Muscle of arm (tissue), 12 donors: ENCODE results near the gene ZBTB42. TPM values are rescaled to one million over a fixed set of nuclear protein-coding genes. Genes with fewer than 3 reads are reported as not detected.

ENCODE experiments used
- DNase-seq: peaks from one replicate; pipeline ENCODE4 v3.0.0-alpha.2; 2013
- polyA plus RNA-seq, 12 donors: library from polyadenylated mRNA; unstranded; fragments of 120-200 nt; gene quantifications; one replicate each; pipeline ENCODE4 v1.2.1, GENCODE V29; 2013; ENCODE audit not compliant: insufficient read length in 12 of 12

Gene ZBTB42
- polyA plus RNA-seq, 12 donors, result 3.4 to 11.3 (median 5.5) TPM; not detected in 1

DNA sequence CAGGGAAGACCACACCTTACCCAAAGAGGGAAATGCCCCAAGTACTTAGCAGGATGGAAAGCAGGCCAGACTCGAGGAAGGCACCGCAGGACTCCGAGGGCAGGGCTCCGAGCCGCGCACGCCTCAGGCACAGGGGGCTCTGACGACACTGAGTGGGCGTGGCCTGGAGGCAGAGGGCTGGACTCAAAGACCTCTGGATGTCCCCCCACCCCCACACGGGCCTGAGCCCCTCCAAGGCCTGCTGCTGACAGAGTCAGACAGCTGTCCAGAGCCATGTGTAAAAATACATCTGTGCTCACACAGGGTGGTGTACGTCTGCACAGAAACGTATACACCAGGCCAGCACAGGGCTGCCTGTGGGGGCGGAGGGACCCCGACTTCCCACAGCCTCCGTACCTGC lies 6.8 kb upstream of the ZBTB42 start:
- DNase-seq, result no peak

DNA sequence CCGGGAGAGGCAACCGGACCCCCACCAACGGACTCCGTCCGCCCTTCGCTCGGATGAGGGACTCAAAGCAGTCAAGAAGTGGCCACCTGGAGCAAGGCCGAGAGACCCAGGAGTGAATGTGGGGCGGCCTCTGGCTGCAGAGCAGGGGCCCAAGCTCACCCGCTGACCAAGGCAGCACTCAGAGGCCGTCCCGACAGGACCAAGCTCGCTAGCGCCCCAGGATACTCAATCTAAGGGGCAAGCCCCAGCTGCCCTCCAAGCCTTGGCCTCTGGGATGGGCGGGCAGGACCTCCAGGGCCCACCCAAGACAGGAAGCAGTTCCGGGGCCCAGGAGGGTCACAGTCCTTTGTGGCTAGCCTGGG lies 6.3 kb upstream of the ZBTB42 start:
- no peak for DNase-seq

DNA sequence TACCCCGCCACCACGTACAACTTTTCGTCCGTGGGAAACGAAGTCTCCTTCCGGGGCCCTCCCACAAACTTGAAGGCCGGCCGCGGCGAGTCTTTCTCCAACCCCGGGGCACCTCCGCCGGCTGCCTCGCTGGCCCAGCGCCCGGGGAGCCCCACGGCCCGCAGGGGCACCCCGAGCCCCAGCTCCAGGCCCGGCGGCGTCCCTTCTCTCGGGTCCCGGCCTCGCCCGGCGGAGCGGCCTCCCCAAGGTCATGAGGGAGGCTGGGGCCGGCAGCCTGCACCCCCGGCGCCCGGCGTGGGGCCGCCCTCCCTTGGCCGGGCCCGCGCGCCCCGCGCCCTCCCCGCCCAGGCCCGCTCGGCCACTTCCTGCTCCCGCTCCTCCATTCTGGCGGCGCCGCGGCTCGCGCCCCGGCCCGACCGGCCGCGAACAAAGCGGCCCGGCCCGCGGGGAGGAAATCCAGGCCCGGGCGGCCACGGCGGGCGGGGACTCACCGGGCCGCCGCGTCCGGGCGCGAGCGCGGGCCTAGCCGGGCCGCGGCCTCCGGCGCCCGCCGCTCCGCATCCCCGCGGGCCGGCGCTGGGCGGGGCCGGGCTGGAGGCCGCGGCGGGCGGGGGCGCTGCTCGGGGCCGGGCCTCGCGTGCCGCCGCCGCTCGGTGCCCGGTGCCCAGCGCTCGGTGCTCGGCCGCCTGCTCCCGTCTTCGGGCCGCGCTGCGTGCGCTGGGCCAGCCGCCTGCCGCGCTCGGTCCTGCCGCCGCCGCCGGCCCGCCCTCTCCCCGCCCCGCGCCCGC lies 5.7 kb upstream of the ZBTB42 start, which contains the start of gene AKT1:
AKT1 (minus strand) TSS at position 756 of the 788 bp plus-strand sequence. CDS start 3,105 bp downstream, outside the sequence.
- no peak for DNase-seq

DNA sequence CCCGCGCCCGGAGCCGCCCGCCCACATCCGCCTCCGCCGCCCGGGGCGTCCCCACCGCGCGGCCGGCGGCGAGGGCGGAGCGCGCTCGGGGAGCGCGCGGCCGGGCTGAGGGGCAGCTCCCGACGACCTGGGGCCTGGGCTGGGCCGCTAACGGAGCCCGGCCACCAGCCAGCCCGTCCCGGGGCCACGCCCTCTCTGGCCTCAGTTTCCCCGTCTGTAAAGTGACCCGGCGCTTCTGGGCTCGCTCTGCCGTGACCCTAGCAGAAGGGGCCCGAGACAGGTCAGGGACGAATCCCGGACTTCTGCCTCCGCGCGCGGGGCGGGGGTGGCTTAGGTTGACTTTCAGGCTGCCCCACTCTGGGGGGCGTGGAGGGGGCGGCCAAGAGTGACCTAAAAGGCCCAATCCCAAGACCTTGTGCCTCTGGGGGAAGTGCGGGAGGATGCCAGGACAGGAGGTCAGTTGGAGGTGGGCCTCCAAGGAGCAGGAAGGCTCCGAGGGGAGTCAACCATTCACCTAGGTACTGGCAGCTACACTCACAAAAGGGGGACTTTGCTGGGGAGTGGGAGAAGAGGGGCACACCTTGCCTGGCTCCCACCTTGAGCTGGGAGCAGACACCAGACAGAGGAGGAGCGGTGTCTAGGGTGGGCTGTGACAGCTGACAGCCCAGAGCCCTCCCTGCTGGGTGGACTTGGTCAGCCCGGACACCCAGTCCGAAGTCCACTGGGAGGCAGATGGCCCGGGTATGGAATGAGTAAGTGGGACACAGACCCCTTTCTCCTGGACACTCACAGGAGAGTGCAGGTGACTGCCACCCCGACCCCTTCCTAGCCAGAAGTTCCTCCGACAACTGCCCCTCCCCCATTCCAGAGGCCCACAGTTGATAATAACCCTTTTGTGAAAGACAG lies 4.9 kb upstream of the ZBTB42 start:
- no peak for DNase-seq

DNA sequence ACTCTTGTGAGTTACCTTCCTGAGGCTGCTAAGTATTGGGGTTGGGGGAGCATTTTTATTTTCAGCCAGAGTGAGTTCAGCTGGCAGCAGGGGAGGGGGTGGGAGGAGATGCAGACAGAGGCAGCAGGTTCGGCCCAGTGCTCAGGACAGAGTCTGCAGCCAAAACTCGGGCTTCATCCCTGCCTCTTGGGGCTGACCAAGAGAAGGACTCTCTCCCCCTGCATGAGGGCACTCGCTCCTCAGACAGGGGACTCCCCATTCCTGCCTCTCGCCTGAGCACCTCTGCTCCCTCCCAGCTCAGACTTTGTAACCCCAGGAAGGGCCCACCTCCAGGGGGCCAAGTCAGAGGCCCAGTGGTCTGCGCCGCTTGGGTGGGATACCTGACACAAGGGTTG lies 4.2 kb upstream of the ZBTB42 start:
- no peak for DNase-seq

DNA sequence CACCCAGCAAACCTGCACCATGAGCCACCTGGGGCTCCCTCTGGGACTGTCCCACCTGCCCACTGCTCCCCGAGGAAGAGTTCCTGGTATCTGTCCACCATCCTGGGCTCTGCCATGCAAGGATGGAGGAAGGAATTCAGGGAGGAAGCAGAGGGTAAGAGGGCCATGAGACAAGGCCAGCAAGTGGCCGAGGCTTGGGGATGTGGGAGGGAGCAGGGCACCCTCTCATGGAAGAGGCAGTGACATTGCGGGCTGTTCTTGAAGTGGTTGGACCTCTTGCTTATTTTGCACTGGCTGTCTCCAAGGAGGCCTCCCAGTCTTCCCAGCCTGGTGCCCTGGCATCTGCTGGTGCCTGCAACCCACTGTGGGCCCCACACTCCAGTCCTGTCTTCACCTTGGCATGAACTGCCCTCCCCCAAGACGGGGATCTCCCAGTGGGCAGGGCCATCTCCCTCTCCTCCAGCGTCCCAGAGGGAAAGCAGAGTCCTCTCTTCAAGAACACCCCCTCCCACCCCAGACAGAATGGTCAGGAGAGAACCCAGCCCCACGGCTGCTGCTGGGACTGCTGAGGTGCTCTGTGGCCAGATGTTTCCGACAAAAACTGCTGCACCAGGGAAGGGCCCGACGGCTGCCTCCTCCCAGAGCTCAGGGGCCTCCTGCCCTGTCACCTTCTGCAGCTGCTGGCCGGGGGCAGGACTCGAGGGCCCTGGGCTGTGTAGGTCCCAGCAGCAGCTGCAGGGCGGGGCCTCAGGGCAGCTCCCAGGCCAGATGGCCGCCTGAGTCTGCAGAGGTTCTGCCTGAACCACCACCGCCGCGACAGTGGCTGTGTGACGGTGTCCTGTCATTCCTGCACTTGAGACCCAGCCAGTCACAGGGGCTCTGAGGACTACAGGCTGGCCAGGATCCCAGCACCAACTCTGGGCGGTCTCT lies 3.5 kb upstream of the ZBTB42 start:
- DNase-seq, result peak; percentile 54

DNA sequence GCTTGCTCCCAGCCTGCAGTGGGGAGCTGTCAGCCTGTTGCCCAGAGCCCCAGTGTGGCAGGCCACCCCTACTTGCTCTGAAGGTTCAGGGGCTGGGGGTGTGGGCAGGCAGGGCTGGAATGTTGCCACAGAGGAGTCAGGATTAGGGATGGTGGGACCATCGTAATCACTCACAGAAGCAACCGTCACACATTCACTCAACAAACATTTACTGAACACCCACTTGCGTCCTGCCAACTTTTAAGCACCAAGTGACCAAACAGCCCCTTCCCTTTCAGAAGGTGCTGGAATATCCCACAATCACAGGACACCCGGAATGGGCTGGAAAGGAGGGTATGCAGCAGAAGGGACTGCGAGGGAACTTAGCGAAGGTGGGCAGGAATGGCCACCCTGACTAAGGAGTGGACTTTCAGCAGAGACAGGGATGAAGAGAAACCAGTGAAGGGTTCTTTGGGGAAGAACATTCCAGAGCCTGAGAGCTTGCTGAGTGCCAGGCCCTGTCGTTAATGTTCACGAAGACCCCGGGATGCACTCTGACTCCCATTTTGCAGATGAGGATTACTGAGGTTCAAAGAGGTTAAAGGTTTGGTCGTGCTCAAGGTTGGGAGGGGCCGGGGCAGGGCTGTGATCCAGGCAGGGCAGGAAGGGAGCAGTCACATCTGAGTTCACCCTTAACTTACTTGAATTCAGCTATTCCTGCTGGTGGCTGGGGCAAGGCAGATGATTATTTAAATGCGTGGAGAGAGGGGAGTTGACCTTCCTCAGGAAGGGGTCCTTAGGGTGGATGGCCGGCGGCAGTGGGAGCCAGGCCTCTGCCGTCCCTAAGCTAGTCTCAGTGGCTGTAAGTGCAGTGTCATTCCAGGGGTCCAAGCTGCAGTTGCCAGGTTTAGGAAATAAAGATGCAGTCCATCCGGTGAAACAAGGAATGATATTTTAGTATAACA lies 2.3 kb upstream of the ZBTB42 start:
- DNase-seq, result no peak

DNA sequence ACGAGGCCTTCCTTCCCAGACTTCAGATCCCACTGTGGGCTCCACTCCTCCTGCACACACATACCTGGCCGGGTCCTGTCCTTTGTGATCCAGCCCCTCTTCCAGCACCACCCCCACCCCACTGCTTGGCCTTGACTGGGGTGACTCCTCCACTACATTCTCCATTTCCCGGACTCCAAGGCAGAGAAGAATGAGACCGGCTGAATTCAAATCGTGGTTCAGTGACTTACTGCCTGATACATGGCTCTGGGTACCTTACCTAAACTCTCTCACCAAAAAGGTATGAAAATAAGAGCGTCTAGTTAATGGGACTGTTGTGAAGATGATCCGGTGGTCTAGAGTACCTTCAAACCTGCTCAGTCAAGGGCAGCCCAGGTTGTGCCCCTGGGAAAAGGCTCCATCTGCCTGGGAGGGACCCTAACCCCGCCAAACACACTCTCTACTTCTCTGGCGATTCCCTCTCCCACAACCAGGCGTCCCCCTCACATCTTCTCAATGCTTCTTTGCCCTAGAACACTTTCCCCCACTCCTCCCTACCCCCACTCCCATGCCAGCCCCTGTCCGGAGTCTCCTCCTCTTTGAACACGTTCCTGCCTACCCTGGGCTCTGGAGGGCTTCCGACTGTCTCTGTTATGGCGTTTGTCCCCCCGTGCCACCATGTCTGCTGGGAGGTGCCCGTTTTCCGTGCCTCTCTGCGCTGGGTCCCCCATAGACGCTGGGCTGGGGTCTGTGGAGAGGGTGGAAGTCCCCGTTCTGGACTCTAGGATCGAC lies 1.5 kb upstream of the ZBTB42 start:
- peak; percentile 51 for DNase-seq

DNA sequence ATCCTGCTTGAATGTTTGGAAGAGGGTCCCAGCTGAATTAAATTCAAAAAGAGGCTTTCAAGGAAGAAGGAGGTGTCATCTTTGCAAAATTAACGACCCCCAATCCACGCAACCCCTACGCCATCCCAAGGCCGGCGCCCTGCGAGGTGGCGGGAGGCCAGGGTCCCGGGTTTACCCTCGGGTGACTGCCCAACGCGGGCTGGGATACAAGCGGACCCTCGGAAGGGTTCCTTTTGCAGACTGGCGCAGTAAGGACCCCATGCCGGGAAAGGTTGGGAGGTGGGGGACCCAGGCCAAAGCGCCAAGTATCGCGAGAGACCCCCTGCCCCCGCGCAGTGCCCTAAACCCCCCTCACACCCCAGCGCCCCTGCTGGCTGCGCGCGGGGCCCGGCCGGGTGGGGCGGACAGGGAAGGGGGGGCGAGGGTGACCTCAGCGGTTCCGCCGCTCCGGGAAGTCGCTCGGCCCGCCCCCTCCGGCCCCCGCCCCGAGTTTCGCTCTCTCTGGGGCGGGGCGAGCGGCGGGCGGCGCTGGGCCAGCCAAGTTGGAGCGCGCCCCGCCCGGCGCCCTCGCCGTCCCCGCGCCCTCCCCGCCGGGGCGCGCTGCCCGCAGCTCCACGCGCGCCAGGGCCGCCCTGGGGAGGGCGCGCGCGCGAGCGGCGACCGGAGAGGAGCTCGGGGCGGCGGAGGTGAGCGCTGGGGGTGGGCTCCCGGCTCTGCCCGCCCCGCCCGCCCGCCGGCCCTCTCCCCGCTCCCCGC lies 708 bp upstream of the ZBTB42 start:
- peak; percentile 78 for DNase-seq

DNA sequence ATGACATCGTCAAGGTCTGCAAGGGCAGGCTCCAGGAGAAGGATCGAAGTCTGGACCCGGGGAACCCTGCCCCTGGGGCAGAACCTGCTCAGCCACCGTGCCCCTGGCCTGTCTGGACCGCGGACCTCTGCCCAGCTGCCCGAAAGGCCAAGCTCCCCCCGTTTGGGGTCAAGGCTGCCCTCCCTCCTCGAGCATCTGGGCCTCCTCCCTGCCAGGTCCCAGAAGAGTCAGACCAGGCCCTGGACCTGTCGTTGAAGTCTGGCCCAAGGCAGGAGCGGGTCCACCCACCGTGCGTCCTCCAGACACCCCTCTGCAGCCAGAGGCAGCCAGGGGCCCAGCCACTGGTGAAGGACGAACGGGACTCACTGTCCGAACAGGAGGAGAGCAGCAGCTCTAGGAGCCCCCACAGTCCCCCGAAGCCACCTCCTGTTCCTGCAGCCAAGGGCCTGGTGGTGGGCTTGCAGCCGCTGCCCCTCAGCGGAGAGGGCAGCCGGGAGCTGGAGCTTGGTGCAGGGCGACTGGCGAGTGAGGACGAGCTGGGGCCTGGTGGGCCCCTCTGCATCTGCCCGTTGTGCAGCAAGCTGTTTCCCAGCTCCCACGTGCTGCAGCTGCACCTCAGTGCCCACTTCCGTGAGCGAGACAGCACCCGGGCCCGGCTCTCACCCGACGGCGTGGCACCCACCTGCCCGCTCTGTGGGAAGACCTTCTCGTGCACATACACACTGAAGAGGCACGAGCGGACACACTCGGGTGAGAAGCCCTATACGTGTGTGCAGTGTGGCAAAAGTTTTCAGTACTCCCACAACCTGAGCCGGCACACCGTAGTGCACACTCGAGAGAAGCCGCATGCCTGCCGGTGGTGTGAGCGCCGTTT lies 856 bp downstream of the ZBTB42 start:
- DNase-seq, result no peak

DNA sequence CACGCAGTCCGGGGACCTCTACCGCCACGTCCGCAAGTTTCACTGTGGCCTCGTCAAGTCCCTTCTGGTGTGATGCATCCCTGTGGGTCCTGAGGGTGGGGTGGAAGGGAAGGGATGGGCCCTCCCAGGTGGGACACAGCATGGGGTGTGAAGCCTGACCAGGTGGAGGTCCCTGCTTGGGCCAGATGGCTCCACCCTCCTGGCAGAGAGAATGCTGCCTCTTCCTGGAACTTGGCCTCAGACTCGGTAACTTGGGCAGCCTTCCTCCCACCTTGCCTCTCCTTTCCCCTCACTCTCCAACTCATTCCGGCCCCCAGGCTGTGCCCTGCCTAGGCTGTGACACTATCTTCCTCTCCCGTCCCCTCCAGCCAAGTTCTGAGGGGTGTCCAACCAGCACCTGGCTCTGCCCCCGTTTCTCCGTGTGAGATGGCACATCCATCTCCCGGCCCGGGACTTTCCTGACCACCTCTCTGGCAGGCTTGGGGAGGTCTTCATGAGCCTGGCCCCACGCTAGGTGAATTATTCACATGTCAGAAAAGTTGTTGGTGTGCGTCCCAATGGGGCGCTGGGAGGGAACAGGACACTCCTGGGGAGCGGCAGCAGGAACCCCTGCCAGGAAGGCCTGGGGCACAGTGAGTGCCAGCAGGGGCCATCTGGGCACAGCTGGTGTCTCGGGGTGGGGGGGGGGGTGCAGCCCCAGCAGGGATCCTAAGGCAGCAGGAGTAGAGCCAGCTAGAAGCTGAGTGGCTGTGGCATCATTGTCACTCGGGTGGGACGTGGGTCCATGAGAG lies 1.7 kb downstream of the ZBTB42 start:
- no peak for DNase-seq

DNA sequence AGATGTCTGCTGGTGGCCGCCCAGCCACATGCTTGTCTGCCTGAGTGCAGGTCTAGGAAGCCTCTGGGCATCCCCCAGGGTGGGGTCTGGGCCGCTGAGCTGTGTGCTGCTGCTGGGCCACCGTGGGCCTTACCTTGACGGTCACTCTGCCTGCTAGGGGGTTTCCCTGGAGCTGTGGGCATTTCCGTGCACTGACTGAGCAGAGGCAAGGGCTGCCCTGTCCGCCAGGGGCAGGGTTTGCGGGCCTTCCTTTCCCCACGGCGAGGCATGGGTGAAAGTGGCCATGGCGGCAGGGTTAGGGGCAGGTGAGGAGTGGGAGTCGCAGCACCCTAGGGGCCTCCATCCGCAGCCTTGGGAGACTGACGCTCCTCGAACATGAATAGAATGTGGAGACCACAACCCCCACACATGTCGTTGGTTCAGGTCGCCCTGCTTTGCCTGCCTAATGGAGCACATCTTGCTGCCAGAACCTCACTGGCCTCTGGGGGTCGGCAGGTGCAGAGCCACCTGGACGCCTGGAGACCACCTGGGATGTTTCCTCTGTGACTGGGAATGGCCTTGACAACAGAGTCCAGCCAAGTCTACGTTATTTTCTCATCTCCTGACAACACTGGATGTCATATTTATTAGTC lies 2.5 kb downstream of the ZBTB42 start:
- no peak for DNase-seq

DNA sequence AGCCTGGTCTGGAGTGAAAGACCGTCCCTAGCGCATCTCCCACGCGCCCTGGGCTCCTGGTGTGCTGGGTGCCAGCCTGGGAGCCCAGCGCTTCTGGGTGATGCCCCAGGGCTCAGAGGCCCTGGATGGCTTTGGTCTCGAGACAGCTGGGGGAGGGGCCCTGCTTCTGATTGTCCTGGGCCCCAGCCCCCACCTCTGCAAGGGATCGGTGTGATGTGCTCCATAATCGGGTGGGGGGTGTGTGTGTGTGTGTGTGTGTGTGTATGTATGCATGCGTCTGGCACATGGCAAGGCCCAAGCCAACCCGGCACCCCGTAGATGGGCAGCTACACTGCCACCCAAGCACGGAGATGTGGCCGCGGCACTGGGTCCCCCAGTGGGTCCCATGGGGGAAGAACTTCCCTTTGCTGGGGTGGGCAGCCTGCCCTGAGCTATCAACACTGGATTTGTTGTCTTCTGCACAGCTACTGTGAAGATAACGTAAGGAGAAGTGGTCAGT lies 3.1 kb downstream of the ZBTB42 start:
- DNase-seq, result no peak

DNA sequence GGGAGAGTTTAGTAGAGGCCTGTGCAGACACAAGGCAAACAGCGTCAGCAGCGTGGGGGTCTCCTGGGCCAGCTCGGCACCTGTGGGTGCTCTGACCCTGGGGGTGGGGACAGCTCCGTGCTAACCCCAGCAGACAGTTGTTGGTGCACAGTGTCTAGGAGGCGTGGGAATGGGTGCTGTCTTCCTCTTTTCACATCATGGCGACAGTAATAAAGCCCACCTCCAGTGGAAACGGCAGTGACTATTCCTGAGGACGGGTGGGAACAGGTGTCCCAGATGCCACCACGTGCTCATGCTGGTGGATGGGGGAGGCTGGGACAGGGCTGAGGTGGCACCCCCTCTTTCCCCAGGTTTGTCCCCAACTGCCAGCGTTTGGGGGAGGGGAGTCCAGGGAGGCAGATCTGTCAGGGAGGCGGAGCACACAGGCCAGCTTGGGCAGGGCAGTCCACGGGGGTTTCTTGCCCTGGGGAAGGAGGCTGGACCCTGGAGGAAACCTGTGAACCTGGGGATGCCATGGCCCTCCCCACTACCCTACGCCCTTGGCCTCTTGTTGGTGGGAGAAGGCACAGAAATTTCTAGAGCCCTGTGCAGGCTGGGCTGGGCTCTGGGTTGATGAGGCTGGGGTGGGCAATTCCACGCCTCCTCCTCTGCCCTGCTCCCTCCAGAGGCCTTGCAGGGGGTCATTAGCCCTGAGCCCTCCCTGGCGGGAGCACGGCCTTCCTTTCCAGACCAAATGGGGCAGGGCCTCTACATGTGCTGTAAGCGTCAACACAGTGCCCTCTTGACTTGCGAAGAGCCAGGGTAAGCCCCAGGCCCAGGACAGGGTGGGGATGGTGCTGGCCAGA lies 3.8 kb downstream of the ZBTB42 start:
- DNase-seq, result no peak

DNA sequence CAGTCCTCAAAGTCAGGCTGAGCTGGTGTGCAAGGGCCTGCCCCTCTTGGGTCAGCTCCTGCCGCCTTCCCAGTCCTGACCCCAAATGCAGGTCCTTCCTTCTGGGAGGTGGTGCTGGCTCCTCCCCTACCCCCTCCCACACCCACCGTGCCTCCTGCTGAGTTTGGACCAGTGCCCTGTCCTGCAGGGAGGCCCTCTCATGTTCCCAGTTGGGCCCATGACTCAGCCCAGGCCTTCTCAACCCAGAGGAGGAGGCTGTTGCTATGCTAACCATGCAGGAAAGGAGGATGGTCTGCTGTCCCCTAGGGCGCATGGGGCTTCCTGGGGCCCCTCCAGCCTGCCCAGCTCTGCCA lies 4.4 kb downstream of the ZBTB42 start:
- DNase-seq, result no peak
